Measurements from ENCODE around the gene NKX1-1.
"Not testable (repeated sequence)": the region's sequence is repeated elsewhere in the genome, so short reads cannot be mapped to it uniquely, and the experiment has no call there.

Gene NKX1-1

DNA sequence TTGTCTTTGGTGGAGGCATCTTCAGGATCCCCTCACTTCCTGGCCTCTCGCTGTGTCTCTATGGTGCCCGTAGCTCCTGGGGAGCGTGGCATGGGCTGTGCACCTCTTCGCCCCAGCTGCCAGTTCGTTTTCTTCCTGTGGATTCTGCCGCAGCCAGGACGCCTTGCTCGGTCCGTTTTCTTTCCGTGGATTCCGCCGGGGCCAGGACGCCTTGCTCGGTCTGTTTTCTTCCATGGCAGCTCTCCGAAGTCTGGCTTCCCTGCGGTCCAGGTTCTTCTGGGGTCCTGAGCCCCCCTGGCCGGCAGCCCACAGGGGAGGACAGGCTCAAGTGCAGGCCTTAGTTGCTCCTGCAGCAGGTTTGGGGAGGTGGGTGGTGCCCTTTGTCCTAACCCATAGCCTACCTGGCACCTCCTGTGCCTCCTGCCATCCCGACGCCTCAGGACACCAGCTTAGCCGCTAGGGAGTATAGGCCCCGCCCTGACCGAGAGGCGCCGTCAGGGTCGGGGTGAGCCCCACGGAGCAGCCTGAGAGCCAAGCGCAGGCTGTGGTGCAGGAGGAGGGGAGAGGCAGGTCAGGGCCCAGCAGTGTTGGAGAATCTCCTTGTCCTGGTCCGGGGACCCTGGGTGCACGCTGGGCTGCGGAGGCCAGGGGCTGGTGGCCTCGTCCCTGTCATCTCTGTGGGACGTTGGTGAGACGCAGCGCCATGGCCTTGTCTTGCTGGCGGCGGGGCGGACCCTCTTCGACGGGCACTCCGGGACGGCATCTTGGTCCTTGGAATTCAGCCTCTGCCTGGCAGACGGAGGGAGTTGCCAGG is 32.1 kb downstream of the NKX1-1 start:
- Histone ChIP-seq H3K4me3 (ENCODE audit: low read depth, low read length) (no peak overlapping the region), H3K27me3 (ENCODE audit: control insufficient read depth, insufficient read depth, low read length) (no peaks in the 10 kb centered on the region), H3K4me2 (ENCODE audit: low read length) (no peak overlapping the region), H3K36me3 (ENCODE audit: control insufficient read depth, insufficient read depth, low read length) (no peaks in the 10 kb centered on the region), H3K9ac (no peak overlapping the region), H3K9me3 (ENCODE audit: control insufficient read depth, low read length) (no peaks in the 10 kb centered on the region), H3K4me1 (no peaks in the 10 kb centered on the region), H3K79me2 (no peaks in the 10 kb centered on the region), H2AFZ (no peak overlapping the region), H3K27ac (no peak overlapping the region)
- TF ChIP-seq, protein P1, sequence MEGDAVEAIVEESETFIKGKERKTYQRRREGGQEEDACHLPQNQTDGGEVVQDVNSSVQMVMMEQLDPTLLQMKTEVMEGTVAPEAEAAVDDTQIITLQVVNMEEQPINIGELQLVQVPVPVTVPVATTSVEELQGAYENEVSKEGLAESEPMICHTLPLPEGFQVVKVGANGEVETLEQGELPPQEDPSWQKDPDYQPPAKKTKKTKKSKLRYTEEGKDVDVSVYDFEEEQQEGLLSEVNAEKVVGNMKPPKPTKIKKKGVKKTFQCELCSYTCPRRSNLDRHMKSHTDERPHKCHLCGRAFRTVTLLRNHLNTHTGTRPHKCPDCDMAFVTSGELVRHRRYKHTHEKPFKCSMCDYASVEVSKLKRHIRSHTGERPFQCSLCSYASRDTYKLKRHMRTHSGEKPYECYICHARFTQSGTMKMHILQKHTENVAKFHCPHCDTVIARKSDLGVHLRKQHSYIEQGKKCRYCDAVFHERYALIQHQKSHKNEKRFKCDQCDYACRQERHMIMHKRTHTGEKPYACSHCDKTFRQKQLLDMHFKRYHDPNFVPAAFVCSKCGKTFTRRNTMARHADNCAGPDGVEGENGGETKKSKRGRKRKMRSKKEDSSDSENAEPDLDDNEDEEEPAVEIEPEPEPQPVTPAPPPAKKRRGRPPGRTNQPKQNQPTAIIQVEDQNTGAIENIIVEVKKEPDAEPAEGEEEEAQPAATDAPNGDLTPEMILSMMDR (IDR thresholded peaks at IDR 0.05) = no peak

DNA sequence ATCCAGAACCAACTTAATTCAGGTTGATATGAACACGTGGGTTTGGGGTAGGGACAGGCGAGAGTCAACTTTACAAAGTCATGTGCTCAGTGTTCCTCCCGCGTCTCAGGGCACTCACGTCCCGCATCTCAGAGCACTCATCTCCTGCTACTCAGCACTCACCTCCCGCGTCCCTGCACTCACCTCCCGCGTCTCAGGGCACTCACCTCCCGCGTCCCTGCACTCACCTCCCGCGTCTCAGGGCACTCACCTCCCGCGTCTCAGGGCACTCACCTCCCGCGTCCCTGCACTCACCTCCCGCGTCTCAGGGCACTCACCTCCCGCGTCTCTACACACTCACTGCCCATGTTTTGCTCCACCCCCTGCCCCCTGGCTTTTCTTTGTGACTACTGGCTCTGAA is 33.7 kb downstream of the NKX1-1 start:
- not testable (repeated sequence) for H2AFZ ChIP-seq; H3K36me3 ChIP-seq (ENCODE audit: control insufficient read depth, insufficient read depth, low read length); H3K4me3 ChIP-seq (ENCODE audit: low read depth, low read length); H3K4me1 ChIP-seq; H3K27me3 ChIP-seq (ENCODE audit: control insufficient read depth, insufficient read depth, low read length); H3K9ac ChIP-seq; H3K27ac ChIP-seq; H3K4me2 ChIP-seq (ENCODE audit: low read length); H3K79me2 ChIP-seq; H3K9me3 ChIP-seq (ENCODE audit: control insufficient read depth, low read length)

DNA sequence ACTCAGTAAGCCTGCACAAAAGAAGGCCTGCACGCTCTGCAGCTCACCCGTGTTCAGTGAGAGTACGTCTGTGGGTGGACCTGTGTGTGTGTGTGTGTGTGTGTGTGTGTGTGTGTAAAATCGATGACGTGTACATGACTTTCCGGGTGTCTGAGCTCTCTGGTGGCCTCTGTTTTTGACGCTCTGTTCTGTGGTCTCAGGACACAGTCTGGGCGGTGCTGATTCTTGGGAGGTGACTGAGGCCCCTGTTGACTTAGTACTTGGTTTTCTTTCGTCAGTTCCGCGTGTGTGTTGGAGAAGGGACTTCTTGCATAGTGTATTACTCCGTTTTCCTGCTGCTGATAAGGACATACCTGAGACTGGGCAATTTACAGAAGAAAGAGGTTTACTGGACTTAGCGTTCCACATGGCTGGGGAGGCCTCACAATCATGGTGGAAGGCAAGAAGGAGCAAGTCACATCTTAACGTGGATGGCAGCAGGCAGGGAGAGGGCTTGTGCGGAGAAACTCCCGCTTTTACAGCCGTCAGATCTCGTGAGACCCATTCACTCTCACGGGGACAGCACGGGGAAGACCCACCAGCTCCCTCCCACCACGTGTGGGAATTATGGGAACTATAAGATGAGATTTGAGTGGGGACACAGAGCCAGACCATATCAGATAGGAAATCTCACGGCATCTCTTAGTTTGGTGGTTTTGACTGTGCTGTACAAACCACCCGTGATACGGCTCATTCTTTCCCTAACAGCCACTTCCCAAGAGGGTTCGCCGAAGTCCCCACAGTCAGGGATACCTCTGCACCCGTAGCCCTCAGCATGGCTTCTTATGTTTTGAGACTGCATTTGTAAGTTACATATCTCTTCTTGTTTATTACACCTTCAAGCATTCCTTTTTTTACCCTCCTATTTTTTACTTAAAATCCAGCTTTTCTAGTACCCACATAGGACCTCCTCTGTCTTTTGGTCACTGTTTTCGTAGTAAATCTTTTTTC is 34.8 kb downstream of the NKX1-1 start:
- Histone ChIP-seq H3K9ac (no peak overlapping the region), H3K79me2 (no peaks in the 10 kb centered on the region), H3K4me1 (no peaks in the 10 kb centered on the region), H3K4me2 (ENCODE audit: low read length) (no peak overlapping the region), H3K27me3 (ENCODE audit: control insufficient read depth, insufficient read depth, low read length) (no peaks in the 10 kb centered on the region), H3K9me3 (ENCODE audit: control insufficient read depth, low read length) (no peaks in the 10 kb centered on the region), H3K4me3 (ENCODE audit: low read depth, low read length) (no peak overlapping the region), H2AFZ (no peak overlapping the region), H3K36me3 (ENCODE audit: control insufficient read depth, insufficient read depth, low read length) (no peaks in the 10 kb centered on the region), H3K27ac (no peak overlapping the region)
- TF ChIP-seq, protein P1 (IDR thresholded peaks at IDR 0.05) = no peak

DNA sequence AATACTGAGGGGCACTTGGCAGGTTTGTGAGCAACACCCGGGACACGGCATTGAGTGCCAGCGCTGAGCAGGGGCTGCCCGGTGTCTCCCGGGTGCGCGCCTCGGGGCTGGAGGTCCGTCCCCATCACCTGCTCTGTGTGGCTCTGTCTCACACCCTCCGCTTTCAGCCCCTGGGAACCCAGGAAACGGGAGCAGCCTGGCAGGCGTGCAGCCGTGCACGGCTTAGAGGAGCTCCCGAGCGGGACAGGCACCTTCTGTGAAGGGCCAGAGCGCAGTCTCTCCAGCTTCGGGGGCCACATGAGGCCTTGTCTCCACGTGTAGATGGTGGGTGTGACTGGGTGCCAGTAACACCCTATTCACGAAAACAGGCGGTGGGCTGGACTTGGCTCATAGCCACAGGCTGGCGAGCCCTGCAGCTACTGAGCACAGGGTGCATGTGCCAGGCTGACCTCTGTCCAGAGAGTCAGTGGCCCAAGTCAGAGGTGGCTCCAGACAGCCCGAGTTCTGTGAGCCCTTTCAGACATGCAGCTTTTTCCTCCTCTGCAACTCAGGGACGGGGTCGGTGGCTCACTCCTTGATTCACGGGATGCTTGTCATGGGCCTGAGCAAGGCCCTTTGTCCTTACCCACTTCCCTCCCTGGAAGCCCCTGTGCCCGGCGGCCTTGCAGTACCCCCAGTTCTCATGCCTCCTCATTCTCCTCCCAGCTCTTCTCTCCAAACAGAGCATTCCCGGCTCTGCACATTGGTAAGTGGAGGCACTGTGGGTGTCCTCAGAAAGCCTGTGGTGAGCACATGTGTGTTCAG is 35.7 kb downstream of the NKX1-1 start:
- Histone ChIP-seq H3K36me3 (ENCODE audit: control insufficient read depth, insufficient read depth, low read length) (no peaks in the 10 kb centered on the region), H3K79me2 (no peaks in the 10 kb centered on the region), H3K4me1 (no peaks in the 10 kb centered on the region), H2AFZ (no peak overlapping the region), H3K27me3 (ENCODE audit: control insufficient read depth, insufficient read depth, low read length) (no peaks in the 10 kb centered on the region), H3K4me2 (ENCODE audit: low read length) (no peak overlapping the region), H3K27ac (no peak overlapping the region), H3K9me3 (ENCODE audit: control insufficient read depth, low read length) (no peaks in the 10 kb centered on the region), H3K4me3 (ENCODE audit: low read depth, low read length) (no peak overlapping the region), H3K9ac (no peak overlapping the region)
- TF ChIP-seq, protein P1 (IDR thresholded peaks at IDR 0.05) = no peak

Data from parathyroid adenoma (tissue), 2 donors.